Endothelial cell of umbilical vein (primary cell): ENCODE measurements around the gene HOXA9. TPM values are rescaled to one million over a fixed set of nuclear protein-coding genes. Genes with fewer than 3 reads are reported as not detected.

Experiments
- BruUV-seq: library from RNA; stranded (reverse); fragments of 400-500 nt; replicated peaks from 2 replicates; lab custom pipeline; 2021; lab: Mats Ljungman, UMichigan
- CTCF ChIA-PET: fragments of 300-600, 350-600 bp; sonication (Branson Sonifier 250); formaldehyde crosslinking; loops from one replicate; lab custom pipeline; 2021; ENCODE audit warnings: antibody characterized with exemption, inconsistent platforms; lab: Charles Lee
- POLR2A ChIA-PET: fragments of 300-600, 350-600 bp; sonication (Branson Sonifier 250); formaldehyde crosslinking; loops from one replicate; lab custom pipeline; 2021; ENCODE audit warnings: antibody characterized with exemption, inconsistent platforms; lab: Charles Lee
- DNase-seq: peaks from one replicate; pipeline ENCODE4 v3.0.0-alpha.2; 2011; ENCODE audit warnings: low read depth, low spot score
- FAIRE-seq: peaks from 2 replicates; lab custom pipeline; 2011; peaks lifted over from hg19 to GRCh38; lab: Jason Lieb, UNC
- H2AFZ ChIP-seq: 2 replicates; pipeline ENCODE4 v1.6.0; 2012; ENCODE audit warnings: low read depth, low read length, control low read depth, inconsistent platforms
- H3K27ac ChIP-seq: 2 replicates; pipeline ENCODE4 v1.5.1; 2011; ENCODE audit warnings: low read depth, mild to moderate bottlenecking, control low read depth, low read length, moderate library complexity; ENCODE audit not compliant: insufficient read depth
- H3K27me3 ChIP-seq, 2 experiments: 2 replicates each; pipeline versions ENCODE4 v1.6.0 to v1.6.1; 2011; ENCODE audit warnings: low read length in 2 of 2, mixed read lengths in 1 of 2; ENCODE audit not compliant: control insufficient read depth in 2 of 2, insufficient read depth in 2 of 2
- H3K36me3 ChIP-seq, 2 experiments: 2 replicates in 1 of 2; 3 replicates in 1 of 2; pipeline ENCODE4 v1.5.1; 2011; ENCODE audit warnings: low read length in 2 of 2, mild to moderate bottlenecking in 1 of 2, moderate library complexity in 1 of 2; ENCODE audit not compliant: control insufficient read depth in 2 of 2, insufficient read depth in 2 of 2; ENCODE audit errors: extremely low read depth in 1 of 2
- H3K4me1 ChIP-seq: 3 replicates; pipeline ENCODE4 v1.5.1; 2011; ENCODE audit warnings: mild to moderate bottlenecking, low read length; ENCODE audit not compliant: control insufficient read depth, insufficient read depth; ENCODE audit errors: extremely low read depth
- H3K4me2 ChIP-seq: 2 replicates; pipeline ENCODE4 v1.6.1; 2011; ENCODE audit warnings: low read length, control low read depth, mixed read lengths; ENCODE audit not compliant: insufficient read depth
- H3K4me3 ChIP-seq, 3 experiments: fragments of 200-600 bp in 1 of 3; sonication (generic), shearing (Covaris generic) in 1 of 3; replicated peaks in 1 of 3; 2 replicates each; pipeline ENCODE4 v1.5.1; 2011 to 2016; ENCODE audit warnings: control low read depth in 3 of 3, low read length in 3 of 3, mild to moderate bottlenecking in 2 of 3, inconsistent platforms in 1 of 3, low read depth in 1 of 3, moderate library complexity in 1 of 3; ENCODE audit not compliant: insufficient read depth in 1 of 3
- H3K79me2 ChIP-seq: 2 replicates; pipeline ENCODE4 v1.6.0; 2012; ENCODE audit warnings: low read length, inconsistent platforms; ENCODE audit not compliant: control insufficient read depth, insufficient read depth
- H3K9ac ChIP-seq: replicated peaks from 2 replicates; pipeline ENCODE3; 2011; ENCODE audit warnings: low read length, control low read depth; ENCODE audit not compliant: insufficient read depth; ENCODE audit errors: extremely low read depth
- H3K9me1 ChIP-seq: replicated peaks from 3 replicates; pipeline ENCODE4 v1.6.0; 2011; ENCODE audit warnings: mild to moderate bottlenecking, low read length; ENCODE audit not compliant: control insufficient read depth, insufficient read depth; ENCODE audit errors: extremely low read depth
- H3K9me3 ChIP-seq: replicated peaks from 2 replicates; pipeline ENCODE4 v1.5.1; 2012; ENCODE audit warnings: low read length, inconsistent platforms; ENCODE audit not compliant: control insufficient read depth, insufficient read depth
- H4K20me1 ChIP-seq: replicated peaks from 2 replicates; pipeline ENCODE3; 2011; ENCODE audit warnings: mild to moderate bottlenecking, low read length; ENCODE audit not compliant: control insufficient read depth, insufficient read depth; ENCODE audit errors: extremely low read depth
- EZH2 ChIP-seq: IDR thresholded peaks from 2 replicates; pipeline ENCODE4 v1.6.1; 2012; ENCODE audit warnings: borderline replicate concordance, low read depth, mild to moderate bottlenecking, moderate library complexity, low read length, inconsistent platforms; ENCODE audit not compliant: severe bottlenecking
- FOS ChIP-seq: IDR thresholded peaks from 2 replicates; pipeline ENCODE4 v1.6.1; 2011; ENCODE audit warnings: mild to moderate bottlenecking, low read length, moderate library complexity, borderline replicate concordance; ENCODE audit not compliant: insufficient read depth
- GATA2 ChIP-seq: IDR thresholded peaks from 2 replicates; pipeline ENCODE4 v1.7.0; 2011; ENCODE audit warnings: low read depth, mild to moderate bottlenecking, moderate library complexity, mixed read lengths, low read length; ENCODE audit not compliant: insufficient read length, insufficient read depth
- JUN ChIP-seq: IDR thresholded peaks from 2 replicates; pipeline ENCODE4 v1.6.1; 2011; ENCODE audit warnings: borderline replicate concordance, low read depth; ENCODE audit not compliant: insufficient read length, insufficient read depth
- MAX ChIP-seq: IDR thresholded peaks from 2 replicates; pipeline ENCODE4 v1.6.1; 2011; ENCODE audit not compliant: insufficient read depth, insufficient read length
- MYC ChIP-seq: IDR thresholded peaks from one replicate; pipeline ENCODE4 v1.6.1; 2011; ENCODE audit warnings: mild to moderate bottlenecking, low read depth, low read length
- POLR2A ChIP-seq: IDR thresholded peaks from 2 replicates; pipeline ENCODE4 v1.6.1; 2012; ENCODE audit warnings: low read depth, mild to moderate bottlenecking, control low read depth, low read length
- POLR2AphosphoS5 ChIP-seq: IDR thresholded peaks from 2 replicates; pipeline ENCODE4 v1.6.1; 2012; ENCODE audit warnings: low read depth, mild to moderate bottlenecking, control low read depth, low read length, moderate library complexity; ENCODE audit not compliant: insufficient read depth
- dilution Hi-C: fragments of 300-500 bp; cut with MboI; formaldehyde crosslinking; loops from one replicate; pipeline ENCODE4 v1.15.0; 2019; ENCODE audit warnings: low sequenced_read_pairs; ENCODE audit not compliant: extremely low pct_ligation_motif_present
- intact Hi-C: fragments of 100-400 bp; cut with micrococcal nuclease; formaldehyde crosslinking; loops from one replicate; pipeline ENCODE4 v1.10.0; 2022
- polyA plus RNA-seq, 4 experiments: library from polyadenylated mRNA; depleted of rRNA in 3 of 4; stranded (reverse) in 3 of 4; unstranded in 1 of 4; fragments of >200 nt; gene quantifications; 2 replicates each; pipeline versions ENCODE4 v1.2.1 to v1.2.3, GENCODE V29; 2011 to 2012; ENCODE audit warnings: missing spikeins in 1 of 4
- total RNA-seq: library from RNA; stranded (reverse); gene quantifications from 2 replicates; pipeline ENCODE4 v1.2.3, GENCODE V29; 2021
- TF ChIP-seq, protein P1 (sequence below), 2 donors: IDR thresholded peaks; 1 replicate in 1 of 2; 2 replicates in 1 of 2; pipeline ENCODE4 v1.5.1; 2011; ENCODE audit warnings: low read length in 2 of 2, mild to moderate bottlenecking in 2 of 2, moderate library complexity in 2 of 2, control low read depth in 1 of 2, inconsistent platforms in 1 of 2, low read depth in 1 of 2; ENCODE audit not compliant: insufficient read depth in 1 of 2; ENCODE audit errors: extremely low read depth in 1 of 2

HOXA9 gene
- total and polyA plus RNA-seq, 2 donors (not counting 3 experiments of a cell fraction or from before 2014, with no cell fraction given), result 47.2 to 61.6 TPM

GRCh38 chr7:27119412-27119911, 45.9 kb downstream of the HOXA9 start:
- ChIA-PET CTCF (interaction anchor here (0.9 to 9.1 kb wide), 8 partner anchors 9 to 437 kb away, joined by 3 to 70 read pairs (median 7); partner anchors contain the start of gene HOXA5), POLR2A (interaction anchor here (1.2 to 1.8 kb wide), 4 partner anchors 8 to 31 kb away, joined by 3 to 5 read pairs (median 3); no protein-coding TSS in a partner anchor)
- peak overlapping the region; percentile 96 for H3K27ac ChIP-seq
- H3K79me2 ChIP-seq, result peaks cover 91% of the 10 kb centered on the region
- H3K4me2 ChIP-seq, result peak overlapping the region; percentile 97
- H2AFZ ChIP-seq, result no peak overlapping the region
- no peaks in the 10 kb centered on the region for H3K36me3 ChIP-seq
- no peak overlapping the region for H3K4me3 ChIP-seq
- BruUV-seq, result no TSS peak
- no peaks in the 10 kb centered on the region for H4K20me1 ChIP-seq
- FAIRE-seq (peak; percentile 53), DNase-seq (peak; percentile 48)
- no peaks in the 10 kb centered on the region for H3K27me3 ChIP-seq
- H3K4me1 ChIP-seq, result peaks cover 83% of the 10 kb centered on the region
- H3K9me1 ChIP-seq, result no peaks in the 10 kb centered on the region
- dilution Hi-C loops, result no loop called here
- TF ChIP-seq GATA2 (no peak), EZH2 (no peak), POLR2A (no peak), POLR2AphosphoS5 (no peak), JUN (no peak), MAX (no peak), FOS (no peak), MYC (no peak)
- TF ChIP-seq, protein P1, sequence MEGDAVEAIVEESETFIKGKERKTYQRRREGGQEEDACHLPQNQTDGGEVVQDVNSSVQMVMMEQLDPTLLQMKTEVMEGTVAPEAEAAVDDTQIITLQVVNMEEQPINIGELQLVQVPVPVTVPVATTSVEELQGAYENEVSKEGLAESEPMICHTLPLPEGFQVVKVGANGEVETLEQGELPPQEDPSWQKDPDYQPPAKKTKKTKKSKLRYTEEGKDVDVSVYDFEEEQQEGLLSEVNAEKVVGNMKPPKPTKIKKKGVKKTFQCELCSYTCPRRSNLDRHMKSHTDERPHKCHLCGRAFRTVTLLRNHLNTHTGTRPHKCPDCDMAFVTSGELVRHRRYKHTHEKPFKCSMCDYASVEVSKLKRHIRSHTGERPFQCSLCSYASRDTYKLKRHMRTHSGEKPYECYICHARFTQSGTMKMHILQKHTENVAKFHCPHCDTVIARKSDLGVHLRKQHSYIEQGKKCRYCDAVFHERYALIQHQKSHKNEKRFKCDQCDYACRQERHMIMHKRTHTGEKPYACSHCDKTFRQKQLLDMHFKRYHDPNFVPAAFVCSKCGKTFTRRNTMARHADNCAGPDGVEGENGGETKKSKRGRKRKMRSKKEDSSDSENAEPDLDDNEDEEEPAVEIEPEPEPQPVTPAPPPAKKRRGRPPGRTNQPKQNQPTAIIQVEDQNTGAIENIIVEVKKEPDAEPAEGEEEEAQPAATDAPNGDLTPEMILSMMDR (IDR thresholded peaks at IDR 0.05; ENCODE audit: extremely low read depth in 1 of 2, insufficient read depth in 1 of 2, low read depth in 1 of 2, low read length in 2 of 2), result no peak
- H3K9ac ChIP-seq, result no peak overlapping the region
- intact Hi-C loops, result loop anchor here (2.0 to 10.0 kb wide), 2 partner anchors 49 to 965 kb away; partner anchors contain the start of gene NFE2L3
- no peaks in the 10 kb centered on the region for H3K9me3 ChIP-seq
